NCI-H2029 treated with DMSO at 0.1 percent for 48 hours (cell line): ENCODE results near the gene METTL21A.
"Not testable (repeated sequence)": the region's sequence is repeated elsewhere in the genome, so short reads cannot be mapped to it uniquely, and the experiment has no call there.

Experiments used
- DNase-seq: peaks from one replicate; lab custom pipeline; 2025; lab: John Stamatoyannopoulos, UW

Gene METTL21A

GRCh38 chr2:207625014-207625907 is at the start of gene METTL21A:
Gene METTL21A, minus strand, starts transcription at chr2:207625394. Its CDS starts 1,019 bp downstream, at chr2:207624375.
- DNase-seq: peak; percentile 44

- no peak for DNase-seq
Measured at GRCh38 chr2:207674826-207675225, 49.6 kb upstream of the METTL21A start.

DNA sequence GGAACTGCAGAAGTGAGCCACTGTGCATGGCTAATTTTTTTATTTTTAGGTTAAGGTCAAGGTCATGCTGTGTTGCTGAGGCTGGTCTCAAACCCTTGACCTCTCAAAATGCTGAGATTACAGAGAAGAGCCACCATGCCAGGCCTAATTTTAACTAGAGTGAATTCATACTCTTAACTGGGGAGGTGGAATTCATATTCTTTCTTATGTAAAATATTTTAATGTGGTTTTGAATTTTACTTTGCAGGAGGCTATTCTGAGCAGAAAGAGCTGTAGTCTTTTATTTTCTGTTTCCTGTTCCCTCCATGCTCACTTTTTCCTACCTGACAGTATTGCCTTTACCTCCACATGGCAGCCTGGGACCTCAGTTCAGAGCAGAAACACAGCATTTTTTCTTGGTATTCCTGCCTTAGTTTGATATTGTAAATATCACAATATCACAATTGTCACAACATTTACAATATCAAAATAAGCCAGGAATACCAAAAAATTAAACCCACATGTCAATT is 49.1 kb upstream of the METTL21A start:
- no peak for DNase-seq

- no peak for DNase-seq
Measured at GRCh38 chr2:207673431-207673830, 48.2 kb upstream of the METTL21A start.

- DNase-seq: no peak
Measured at GRCh38 chr2:207670887-207671286, 45.7 kb upstream of the METTL21A start.

- peak; percentile 19 for DNase-seq
Measured at GRCh38 chr2:207663870-207664545, 38.8 kb upstream of the METTL21A start.

DNA sequence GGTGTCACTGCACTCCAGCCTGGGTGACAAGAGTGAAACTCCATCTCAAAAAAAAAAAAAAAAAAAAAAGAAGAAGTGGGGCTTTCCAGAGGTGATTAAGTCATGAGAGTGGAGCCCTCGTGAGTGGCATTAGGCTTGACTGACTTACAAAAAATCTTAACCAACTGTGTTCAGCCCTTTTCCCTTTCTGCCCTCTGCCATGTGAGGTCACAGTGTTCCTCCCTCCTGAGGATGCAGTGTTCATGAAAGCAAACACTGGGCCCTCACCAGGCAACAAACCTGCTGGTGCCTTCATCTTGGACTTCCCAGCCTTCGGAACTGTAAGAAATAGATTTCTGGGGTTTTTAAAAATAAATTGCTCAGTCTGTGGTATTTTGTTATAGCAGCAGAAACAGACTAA is 37.0 kb upstream of the METTL21A start:
- DNase-seq: no peak

GRCh38 chr2:207660994-207661393 is 35.8 kb upstream of the METTL21A start:
- DNase-seq: no peak

GRCh38 chr2:207658156-207658555 is 33.0 kb upstream of the METTL21A start:
- DNase-seq: no peak

DNA sequence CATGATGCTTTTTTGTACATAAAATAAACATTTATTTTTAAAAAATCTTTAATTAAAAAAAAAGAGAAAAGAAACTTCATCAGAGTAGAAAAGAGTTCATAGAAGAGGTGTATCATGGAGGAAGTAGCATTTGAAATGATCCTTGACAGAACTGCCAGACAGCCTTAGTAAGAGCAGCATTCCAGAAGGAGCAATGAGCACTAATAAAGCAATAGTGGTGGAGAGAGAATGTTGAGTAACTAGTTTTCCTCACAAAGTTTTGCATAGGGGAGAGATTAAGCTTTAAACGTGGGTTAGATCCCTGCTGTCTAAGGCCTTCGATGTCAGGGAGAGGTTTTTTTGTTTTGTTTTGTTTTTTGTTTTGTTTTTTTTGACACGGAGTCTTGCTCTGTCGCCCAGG is 29.8 kb upstream of the METTL21A start:
- DNase-seq: no peak

- not testable (repeated sequence) for DNase-seq
Measured at GRCh38 chr2:207646582-207646981, 21.4 kb upstream of the METTL21A start.

- no peak for DNase-seq
Measured at GRCh38 chr2:207643892-207644291, 18.7 kb upstream of the METTL21A start.

- DNase-seq: no peak
Measured at GRCh38 chr2:207640661-207641060, 15.5 kb upstream of the METTL21A start.

- DNase-seq: no peak
Measured at GRCh38 chr2:207640160-207640559, 15.0 kb upstream of the METTL21A start.

DNA sequence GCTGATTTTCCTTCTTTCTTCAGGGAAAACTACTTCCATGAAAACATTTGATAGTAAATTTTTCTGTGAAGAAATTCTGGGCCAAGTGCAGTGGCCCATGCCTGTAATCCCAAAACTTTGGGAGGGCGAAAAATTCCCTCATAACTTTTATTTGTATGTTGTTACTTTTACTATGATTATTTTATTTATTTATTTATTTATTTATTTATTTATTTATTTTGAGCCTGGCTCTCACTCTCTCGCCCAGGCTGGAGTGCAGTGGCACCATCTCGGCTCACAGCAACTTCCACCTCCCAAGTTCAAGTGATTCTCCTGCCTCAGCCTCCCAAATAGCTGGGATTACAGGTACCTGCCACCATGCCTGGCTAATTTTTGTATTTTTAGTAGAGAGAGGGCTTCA is 14.1 kb upstream of the METTL21A start:
- DNase-seq: not testable (repeated sequence)

- DNase-seq: no peak
Measured at GRCh38 chr2:207635468-207636200, 10.4 kb upstream of the METTL21A start.

GRCh38 chr2:207633686-207634085 is 8.5 kb upstream of the METTL21A start:
- no peak for DNase-seq

GRCh38 chr2:207632575-207633493 is 7.6 kb upstream of the METTL21A start:
- DNase-seq: no peak

DNA sequence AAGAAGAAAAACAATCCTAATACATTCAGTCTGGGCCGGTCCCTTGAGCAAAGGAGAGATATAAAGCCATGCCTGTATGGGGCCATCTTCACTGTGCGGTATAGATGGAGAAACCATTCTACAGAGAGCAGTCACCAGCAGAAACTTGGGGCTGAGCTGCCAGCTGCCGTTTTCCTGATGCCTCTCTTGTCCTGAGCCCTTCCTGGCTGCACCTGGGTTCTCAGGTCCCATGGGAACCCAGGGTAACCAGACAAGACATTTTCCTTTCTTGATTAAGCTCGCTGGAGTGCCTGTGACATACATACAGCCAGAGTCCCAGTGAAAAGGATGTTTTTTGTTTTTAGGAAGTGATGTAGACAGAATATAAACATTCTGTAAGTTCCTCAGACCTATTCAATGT is 5.3 kb upstream of the METTL21A start:
- no peak for DNase-seq

DNA sequence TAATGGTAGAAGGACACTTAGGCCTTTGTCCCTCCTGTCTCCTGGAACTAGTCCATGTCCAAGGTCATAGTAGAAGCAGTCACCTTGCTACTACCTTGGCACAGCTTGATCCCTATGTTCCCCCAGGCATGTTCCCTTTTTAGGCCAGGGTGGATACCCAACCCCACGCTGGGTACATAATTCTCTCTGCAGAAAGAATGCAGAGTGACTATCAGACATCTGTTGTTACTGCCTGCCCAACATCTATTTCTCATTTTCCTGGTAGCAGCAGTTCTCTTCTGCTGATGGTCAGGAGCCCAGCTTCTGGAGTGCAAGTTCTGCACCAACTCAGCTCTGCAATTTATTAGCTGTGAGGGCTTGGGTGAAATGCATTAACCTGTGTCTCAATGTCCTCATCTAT is 4.4 kb upstream of the METTL21A start:
- no peak for DNase-seq
